Measurements from ENCODE around the gene CALCOCO2.
"Not testable (repeated sequence)": the region's sequence is repeated elsewhere in the genome, so short reads cannot be mapped to it uniquely, and the experiment has no call there.

The CALCOCO2 gene, protein sequence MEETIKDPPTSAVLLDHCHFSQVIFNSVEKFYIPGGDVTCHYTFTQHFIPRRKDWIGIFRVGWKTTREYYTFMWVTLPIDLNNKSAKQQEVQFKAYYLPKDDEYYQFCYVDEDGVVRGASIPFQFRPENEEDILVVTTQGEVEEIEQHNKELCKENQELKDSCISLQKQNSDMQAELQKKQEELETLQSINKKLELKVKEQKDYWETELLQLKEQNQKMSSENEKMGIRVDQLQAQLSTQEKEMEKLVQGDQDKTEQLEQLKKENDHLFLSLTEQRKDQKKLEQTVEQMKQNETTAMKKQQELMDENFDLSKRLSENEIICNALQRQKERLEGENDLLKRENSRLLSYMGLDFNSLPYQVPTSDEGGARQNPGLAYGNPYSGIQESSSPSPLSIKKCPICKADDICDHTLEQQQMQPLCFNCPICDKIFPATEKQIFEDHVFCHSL

DNA sequence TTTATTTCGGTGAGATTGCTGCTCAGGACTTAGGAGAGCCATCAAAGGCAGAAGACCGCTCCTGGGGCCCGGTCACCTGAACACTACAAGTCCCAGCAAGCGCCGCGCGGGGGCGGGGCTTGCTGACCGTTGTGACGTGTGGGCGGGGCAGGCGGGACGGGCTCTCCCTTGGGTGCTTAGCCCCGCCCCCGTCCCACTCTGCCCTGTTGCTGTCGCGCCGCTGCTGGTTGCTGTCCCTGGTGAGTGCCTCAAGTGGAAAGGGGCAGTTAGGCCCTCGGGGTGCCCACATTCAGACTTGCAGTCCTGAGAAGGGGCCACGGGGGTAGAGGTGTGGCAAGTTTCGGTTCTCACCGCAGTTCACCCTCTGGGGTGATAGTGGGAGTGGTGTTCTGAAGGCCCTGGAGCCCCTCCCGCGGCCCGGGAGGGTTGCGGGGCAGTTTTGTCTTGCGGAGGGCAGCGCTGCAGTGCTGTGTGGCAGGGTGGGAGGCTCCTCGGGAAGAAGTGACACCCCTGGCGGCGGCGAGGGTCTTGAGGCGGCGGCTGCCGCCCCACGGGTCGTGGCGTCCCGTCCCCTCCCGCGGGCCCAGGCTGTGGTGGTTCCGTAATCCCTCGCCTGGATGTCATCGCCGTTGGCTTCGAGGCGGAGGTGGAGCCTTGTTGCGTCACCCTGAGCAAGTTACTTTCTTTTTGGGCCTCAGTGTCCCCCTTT is at the start of gene CALCOCO2:
TSS of gene CALCOCO2 (plus strand) at position 196 of the 709 bp plus-strand sequence. CDS start 10,673 bp downstream, outside the sequence.
- peak; percentile 72 for DNase-seq

DNA sequence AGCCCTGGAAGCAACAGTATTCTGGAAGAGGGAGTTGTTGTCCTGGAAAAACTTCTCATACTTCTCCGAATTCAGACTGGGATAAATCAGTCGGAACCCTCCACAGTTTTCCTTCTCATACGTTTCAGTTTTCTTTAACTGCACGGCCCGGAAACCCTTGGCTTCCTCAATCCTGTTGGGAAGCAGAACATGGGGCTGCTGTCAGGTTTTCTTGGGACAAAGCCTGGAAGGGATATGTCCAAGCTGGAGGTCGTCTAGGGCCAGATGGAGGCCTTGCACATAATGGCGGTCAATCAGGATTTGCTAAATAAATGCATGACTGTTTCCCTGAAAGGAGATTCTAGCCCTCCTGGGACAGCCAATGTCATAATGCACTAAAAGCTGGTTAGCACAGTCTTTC is 43.0 kb upstream of the CALCOCO2 start:
- DNase-seq, result no peak

DNA sequence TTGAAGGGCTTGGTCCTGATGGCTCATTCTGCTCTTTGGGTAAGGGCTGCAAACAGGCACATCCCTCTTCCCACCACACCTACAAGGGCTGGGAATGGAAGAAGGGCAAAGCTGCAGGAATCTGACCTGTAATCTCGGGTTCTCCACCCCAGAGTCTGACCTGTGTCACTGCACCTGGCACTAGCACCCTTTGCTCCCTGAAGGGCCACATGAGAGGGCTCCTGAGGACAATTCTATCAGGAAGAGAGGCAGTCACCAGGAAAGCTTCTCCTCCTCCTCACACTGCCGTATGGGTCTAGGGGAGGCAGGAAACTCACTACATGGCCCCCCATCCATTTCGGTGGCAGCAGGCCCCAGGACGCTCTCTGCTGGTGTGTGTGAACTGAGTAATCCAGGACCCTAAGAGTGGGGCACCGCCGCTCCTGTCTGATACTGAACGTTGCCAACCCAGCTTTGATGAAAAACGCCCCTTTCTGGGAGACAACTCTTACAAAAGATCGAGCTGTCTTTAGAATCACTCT is 40.2 kb upstream of the CALCOCO2 start:
- no peak for DNase-seq

DNA sequence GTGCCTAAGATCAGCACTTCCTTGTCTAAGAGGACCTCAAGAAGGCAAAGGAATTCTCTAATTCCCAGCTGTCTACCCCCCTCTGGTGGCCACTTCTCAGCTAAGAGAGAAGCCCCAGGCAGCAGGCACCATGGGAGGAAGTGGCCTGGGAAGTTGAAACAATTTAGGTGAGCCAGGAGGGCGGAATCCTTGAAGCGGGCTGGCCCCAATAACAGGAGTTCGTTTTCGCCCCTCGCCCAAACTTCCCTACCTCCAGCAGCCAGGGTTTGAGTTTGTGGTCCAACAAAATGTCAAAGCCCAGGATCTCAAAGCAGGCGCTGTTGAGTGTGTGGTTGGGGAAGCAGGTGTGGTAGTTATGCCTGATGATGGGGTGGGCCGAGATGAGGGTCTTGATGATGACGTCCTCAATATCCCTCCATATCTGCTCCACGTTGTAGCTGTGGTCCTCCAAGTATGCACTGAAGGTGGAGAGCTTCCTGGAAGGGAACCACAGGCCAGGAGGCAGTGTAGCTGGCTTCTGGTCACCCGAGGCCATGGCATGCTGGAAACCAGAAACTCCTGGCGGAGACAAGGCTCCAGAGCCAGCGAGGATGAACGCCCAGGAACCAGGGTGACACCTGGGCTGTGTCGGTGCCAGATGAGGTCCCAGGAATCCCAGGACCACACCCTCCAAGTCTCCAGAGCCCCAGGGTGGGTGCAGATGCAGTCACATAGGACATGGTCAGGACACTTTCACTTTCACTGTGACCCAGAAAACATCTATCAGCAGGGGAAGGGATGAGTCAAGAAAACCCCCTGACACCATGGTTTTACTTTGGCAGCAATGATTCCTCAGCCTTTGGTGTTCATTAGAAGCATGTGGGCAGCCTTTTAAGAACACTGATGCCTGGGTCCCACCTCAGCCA is 39.5 kb upstream of the CALCOCO2 start:
- DNase-seq, result no peak

DNA sequence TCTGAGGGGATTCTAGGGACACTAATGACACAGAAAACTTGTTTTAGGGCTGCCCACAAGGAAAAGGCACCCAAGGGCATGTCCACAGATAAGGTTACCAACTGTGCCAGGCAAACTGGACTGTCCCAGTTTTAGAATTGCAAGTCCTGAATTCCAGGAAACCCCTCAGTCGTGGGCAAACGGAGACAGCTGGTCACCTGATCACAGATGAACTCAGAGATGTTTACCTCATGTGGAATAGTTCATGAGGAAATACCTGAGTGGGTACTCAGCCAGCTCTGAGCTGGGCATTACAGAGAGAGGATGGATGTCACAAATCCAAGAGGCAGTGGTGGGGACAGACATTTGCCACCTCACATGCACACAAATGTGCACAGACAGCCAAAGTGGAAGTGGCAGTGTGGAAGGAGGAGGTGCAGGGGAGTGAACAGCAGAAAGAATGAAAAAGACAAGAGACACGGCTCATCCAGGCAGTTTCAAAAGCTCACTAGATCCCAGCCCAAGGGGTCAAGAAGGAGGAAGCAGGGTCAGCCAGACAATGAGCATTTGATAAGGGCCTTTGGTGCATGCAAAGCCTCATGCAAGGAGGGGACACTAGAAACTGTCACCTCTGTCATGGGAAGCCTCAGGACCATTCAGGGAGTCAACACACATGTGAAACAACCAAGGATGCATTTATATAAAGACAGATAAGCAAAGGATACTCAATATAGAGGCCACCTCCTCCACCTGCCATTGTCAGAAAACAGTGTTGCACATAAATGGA is 38.6 kb upstream of the CALCOCO2 start:
- no peak for DNase-seq

DNA sequence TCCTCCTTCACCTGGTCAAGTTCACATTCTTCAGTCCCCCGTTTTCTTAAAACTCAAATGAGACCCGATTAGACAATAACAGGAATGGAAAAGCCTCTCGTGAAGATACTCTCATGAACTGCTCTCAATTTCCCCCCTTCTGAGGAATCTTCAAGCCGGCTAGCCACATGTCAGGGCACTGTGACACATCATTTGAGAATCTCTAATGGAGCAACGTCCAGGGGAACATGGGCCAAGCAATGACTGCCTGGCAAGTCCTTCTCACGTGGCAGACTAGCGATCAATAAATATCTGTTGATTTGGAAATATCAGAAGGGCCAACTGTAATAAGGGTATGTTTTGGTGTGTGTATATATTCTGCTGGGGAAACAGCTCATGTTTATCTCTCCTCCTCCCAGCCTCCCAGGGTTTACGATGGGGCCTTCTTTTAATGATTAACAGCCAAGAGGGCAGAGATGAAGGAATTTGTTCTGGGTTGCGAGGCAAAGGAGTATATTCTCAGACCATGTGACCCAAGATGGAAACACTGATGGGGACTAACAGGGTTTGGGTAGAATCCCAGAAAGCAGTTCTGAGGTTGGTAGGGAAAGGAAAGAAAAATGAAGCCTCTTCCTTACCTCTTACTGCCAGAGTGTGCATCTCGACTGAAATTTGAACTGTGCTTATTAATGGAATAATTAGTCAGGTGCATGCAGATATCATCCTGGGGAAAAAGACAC is 35.2 kb upstream of the CALCOCO2 start:
- no peak for DNase-seq

DNA sequence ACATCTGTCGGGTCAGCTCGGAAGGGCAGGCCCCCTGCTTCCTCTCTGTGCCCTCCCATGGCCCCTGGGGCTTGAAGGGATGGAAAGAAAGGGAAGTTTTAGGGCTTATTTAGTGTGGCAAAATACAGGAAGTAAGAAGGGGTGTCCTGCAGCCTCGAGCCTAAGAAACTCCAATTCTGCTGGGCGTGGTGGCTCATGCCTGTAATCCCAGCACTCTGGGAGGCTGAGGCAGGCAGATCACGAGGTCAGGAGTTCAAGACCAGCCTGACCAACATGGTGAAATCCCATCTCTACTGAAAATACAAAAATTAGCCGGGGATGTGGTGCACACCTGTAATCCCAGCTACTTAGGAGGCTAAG is 34.7 kb upstream of the CALCOCO2 start:
- not testable (repeated sequence) for DNase-seq

DNA sequence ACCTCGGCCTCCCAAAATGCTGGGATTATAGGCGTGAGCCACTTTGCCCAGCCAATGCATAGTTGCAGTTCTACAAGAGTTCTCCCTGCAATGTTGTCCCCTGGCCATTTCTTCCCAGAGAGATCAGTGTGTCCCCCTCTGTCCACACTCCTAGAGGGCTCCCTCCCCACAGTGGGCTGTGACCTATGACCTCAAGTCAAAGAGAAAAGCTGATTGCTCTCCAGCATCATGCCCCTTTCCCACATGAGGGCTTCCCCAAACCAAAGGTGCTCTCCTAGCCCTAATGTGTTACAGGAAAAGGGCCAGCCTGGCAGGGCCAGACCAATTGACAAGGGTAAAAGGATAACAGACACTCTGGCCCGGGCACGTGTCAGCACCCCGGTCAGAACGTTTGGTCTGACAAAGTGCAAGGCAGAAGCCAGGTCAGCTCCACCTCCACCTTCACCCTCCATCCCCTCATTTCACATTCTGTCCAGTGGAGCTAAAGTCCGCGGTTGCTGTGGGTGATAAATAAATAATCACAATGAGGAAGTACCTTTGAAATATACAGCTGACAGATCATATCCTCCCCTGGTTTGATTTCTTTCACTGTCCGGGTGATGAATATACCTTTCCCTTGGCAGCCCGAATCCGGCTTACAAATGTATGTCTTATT is 31.6 kb upstream of the CALCOCO2 start:
- DNase-seq, result no peak

DNA sequence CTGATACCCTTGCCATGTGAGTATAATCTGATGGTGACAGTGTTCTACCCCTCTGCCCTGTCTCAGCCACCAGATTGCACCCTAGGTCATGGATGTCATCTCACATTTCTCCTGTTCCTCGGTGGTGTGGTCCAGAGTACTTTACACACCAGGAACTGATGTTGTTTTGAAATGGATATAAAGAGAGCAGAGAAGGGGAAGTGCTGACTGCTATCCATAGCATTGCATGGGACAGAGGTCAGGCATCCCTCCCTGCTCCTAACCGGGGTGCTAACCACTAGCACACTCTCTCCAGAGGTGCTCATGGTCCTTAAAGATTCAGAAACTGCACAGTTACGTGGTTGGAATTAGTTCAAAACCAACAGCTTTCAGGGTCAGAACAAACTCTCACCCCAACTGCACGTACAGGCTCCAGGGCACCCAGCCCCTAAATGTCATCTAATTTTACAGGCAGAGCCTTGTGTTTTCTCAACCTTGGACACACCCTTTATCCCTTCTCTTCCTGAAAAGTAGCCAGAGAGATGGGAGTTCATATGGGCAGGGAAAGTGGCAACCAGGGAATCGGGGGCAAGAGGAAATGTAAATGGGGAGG is 30.1 kb upstream of the CALCOCO2 start:
- no peak for DNase-seq

DNA sequence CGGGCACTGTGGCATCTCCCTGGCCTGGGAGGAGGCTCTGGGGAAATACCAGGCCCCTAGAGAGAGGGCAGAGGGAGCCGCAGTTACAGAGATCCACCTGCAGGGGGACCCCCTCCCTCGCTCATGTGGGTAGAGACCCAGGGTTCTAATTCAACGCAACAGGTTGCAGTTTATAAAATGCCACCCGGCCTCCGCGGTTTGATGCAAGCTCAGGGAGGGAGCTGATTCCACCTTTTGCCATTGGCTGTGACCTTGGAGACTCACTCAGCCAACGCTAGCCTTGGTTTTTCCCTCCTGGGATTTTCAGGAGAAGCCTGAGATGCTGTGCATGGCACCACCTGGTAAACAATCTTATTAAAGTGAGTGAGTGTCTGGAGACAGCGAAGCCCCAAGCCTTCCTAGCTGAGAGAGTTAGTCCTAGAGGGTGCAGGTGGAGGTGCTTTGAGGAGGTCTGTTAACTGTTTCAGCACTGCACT is 25.9 kb upstream of the CALCOCO2 start:
- DNase-seq, result no peak

DNA sequence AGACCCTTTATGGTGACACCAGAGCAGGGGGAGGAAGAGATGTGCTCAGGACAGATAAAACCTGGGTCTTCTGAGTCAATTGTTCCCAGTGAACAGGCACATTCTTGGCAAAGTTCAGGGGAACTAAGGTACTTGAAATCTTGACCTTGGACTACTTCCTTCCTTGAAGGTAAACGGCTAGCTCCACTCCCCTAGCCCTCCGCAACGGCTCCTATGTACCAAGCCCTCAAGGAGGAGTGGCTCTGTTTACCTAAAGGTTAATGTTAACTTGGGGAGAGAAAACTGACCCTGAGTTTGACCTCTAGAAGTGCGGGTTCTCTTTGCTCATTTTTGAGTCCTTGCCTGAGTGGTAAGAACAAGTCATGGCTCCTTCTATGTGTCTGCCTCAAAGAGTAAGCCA is 21.7 kb upstream of the CALCOCO2 start:
- DNase-seq, result no peak

DNA sequence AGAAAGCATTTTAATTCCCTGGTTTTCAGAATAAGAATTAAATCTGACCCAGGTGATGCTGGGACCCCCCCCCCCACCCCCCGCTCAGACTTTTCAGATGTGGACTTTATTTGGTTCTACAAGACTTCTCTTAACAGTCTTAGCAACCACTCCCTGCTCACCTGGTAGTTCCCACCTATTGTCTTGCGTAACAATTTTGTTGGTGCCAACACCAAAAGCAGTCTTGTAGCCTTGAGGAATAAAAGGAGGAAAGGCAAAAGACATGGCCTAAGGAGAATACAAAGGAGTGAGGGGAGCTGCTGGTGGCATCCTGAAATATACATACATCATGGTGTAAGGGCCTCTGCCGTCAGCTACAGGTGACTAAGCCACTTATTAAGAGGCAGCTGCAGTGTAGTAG is 18.8 kb upstream of the CALCOCO2 start:
- DNase-seq, result no peak

DNA sequence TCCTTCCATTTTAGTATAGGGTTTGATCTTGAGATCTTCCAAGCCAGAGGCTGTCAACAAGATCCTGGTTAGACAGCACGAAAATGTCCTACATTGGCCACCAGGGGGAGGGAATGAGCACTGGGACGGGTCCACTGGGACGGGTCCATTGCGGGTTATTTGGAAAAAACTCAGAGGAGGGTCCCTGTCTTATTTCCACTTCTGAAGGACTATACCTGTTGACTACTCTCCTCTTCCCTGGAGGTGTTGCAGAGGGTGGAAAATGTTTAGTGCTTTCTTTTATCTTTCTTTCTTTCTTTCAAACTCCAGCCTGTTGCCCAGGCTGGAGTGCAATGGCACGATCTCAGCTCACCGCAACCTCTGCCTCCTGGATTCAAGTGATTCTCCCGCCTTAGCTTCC is 16.3 kb upstream of the CALCOCO2 start:
- DNase-seq, result peak; percentile 12

DNA sequence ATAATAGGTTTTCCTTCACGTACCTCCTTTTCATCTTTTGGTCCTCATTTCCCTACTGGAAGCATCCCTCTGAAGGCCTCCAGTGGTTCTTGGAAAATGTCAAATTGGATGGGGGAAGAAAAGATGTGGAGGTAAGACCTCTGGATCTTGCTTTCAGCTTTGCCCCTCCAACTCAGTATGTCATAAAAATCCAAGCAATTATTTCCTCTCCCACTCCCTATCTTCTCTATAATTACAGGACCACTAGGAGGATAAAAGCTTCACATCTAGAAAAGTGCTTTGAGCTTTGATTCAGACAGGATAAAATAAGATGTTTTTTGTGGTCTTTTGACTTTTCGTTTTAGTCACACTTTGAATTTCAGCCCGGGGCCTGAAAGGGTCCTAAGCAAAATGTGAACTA is 15.5 kb upstream of the CALCOCO2 start:
- DNase-seq, result no peak

DNA sequence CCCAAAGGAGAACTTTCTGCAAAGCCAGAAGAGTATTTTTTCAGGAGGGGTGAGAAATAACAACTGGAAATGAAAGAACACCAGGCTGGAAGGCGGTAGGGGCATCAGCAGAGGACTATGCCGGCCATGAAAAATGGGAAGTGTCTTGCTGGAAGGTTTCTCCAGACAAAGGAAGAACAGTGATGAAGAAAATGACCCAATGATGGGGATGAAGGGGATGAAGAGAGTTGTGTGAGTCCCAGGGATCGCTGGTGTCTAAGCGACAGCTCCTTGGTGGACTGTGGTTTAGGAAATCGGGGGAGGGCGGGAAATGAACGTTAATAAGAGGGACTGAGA is 14.4 kb upstream of the CALCOCO2 start:
- DNase-seq, result no peak

DNA sequence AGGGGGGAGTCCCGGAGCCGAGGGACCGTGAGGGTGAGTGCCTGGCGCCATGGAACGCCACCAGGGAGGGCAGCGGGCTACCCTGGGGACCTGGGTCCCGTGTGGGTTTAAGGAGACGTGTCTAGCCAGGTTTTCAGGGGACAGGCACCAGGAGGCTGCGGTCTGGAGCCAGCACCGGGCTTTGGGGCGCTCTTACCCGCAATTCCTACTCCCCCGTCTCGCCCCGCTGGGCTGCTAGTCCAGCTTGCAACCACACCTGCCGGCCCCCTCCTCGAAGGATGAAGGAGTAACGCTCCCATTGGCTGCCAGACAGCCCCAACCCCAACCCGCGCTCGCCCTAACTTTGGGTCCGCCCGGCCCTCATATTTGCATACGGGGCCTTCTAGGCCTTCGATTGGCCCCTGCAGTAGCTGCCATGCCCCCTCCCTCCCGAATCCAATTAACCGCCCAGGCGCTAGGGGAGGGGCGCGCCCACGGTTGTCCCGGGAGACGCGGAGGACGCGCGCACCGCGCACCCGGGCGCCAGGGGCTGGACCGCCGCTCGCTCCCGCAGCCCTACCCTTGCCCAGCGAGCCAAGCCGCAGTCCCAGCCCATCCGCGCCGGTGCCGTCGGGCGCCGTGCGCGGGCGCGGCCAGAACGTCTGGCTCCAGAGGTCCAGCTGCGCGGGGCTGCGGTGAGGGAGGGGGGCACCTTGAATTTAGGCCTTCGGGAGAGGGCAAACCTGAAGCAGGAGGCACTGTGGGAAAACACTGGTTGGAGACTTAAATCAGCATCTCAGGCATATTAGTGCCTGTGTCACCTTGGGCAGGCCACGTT is 13.9 kb upstream of the CALCOCO2 start, which contains the start of gene TTLL6:
TSS of gene TTLL6 (minus strand) at position 456 of the 817 bp plus-strand sequence. CDS start at position 299, 157 bp downstream.
- peak; percentile 95 for DNase-seq

DNA sequence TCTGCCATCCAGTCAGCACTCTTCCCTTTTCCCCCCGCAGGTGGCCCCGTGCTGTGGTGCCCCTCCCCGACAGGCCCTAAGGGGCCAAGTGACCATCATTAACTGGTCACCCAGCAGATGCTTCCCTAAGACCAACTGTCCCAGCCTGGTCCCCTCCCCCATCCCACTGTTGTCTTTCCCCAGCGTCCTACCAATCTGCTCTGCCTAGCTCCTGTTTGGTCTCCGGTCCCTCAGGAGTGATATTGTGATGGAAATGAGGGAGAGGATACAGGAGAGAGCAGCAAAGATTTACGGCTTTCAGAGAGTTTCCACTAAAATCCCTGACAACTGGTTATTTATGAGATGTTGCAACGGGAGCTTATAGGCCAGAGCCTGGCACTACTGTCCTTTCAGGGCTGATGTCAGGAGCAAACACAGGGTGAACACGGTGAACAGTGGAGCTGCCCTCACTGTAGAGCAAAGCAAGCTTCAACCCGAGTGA is 12.4 kb upstream of the CALCOCO2 start:
- no peak for DNase-seq

DNA sequence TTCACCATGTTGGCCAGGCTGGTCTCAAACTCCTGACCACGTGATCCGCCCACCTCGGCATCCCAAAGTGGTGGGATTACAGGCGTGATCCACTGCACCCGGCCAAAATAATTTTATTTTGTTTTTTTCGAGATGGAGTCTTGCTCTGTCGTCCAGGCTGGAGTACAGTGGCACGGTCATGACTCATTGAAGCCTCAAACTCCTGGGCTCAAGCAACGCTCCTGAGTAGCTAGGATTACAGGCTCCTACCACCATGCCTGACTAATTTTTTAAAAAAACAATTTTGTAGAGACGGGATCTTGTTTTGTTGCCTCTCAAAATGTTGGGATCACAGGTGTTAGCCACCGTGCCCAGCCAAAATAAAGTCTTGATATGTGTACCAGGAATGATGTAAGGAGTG is 11.4 kb upstream of the CALCOCO2 start:
- no peak for DNase-seq

DNA sequence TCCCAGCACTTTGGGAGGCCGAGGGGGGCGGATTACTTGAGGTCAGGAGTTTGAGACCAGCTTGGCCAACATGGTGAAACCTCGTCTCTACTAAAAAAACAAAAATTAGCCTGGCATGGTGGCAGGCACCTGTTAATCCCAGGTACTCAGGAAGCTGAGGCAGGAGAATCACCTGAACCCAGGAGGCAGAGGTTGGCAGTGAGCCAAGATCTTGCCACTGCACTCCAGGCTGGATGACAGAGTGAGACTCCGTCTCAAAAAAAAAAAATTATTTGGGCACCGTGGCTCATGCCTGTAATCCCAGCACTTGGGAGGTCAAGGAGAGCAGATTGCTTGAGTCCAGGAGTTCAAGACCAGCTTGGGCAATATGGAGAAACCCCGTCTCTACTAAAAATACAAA is 9.9 kb upstream of the CALCOCO2 start:
- not testable (repeated sequence) for DNase-seq
